HG03575 (cell line): ENCODE data around the gene PDE1A.

Experiments
- ATAC-seq: cut with Tn5 transposase; IDR thresholded peaks from one replicate; pipeline ENCODE4 v1.9.1; 2021; ENCODE audit not compliant: unreplicated experiment, insufficient number of reproducible peaks, low FRiP score; ENCODE audit errors: extremely low read depth

The PDE1A gene

GRCh38 chr2:182361477-182361876 is 65.4 kb downstream of the PDE1A start:
- ATAC-seq, result no peak

DNA sequence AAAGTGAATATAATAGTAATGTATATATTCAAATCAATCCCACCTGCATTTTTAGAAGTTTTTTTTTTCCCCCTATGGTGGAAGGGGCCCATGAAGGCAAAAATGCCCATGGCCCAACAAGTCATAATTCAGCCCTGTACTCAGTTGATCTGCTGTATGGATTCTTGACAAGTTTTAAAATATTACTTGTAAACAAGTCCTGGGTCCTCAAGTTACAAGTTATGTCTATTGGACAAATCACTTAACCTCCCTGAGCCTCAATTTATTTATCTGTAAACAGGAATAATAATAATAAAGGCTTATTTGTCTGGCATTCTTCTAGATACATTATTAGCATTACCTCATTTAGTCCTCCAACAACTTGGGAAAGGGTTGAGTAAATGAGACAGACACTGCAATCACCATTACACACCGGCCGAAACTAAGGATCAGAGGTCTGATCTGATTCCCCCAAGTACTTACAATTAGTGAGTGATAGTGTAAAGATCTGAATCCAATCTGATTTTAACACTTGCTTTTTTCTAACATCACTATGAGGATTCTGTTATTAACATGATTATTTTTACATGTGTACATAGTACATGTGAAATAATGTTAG is 66.1 kb downstream of the PDE1A start:
- ATAC-seq, result no peak

- no peak for ATAC-seq
These were observed 66.7 kb downstream of the PDE1A start for GRCh38 chr2:182359990-182360662.

DNA sequence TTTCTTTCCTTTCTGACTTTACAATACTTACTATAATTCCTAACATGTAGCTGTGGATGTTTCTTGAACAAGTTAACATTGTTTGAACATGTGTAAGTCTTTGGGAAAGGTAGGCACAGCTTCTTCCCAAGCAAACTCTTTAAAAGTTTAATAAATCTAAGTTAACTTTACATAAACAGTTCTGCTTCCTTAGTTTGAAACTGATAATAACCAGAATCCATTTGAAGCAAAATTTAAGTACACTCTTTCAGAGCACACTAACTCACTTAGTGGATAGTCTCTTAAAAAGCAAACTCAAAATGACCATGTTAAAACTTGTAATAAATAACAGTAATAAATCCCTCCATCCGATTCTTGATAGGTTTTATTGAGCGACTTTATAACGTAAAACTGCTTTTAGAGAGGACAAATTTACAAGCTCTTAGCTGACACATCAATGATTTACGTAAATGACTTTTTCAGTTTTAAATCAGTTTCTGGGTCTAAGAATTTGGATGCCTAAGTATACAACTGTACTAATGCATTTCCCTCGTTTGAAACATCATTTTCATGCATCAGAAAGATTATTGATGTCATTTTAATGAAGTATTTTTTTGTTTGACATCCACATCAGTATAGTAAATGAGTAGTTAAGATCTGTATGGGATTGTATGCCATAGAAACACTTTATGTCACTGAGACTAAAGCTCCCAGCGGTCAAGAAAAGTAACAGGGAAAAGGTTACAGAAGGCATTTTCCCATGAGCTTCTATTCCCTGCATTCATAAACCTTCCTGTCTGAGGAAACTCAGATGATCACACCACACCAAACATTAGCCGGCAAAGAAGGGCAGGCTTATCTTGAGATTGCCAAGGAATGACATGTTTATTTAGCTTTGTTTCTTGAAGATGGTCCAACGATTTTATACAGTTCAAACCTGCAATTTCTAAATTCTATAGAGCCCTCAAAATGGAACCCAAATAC is 67.5 kb downstream of the PDE1A start:
- no peak for ATAC-seq

- ATAC-seq, result no peak
These were observed 68.2 kb downstream of the PDE1A start for GRCh38 chr2:182358601-182359000.

DNA sequence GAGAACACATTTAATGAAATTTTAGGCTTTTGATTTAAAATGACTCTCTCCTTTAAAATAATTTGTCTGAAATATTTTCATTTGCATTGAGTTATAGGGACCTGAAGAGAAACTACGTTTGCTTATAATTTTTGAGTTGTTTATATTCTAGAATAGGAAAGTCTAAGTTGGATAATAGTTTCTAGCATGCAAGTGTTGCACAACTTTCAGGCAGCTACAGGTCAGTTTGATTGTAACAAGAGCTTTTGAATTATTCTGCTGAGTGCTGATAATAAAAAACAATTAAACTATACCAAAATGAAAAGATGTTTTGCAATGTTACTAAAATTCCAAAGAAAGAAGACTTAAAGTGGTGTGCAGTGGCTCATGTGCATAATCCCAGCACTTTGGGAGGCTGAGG is 71.0 kb downstream of the PDE1A start:
- ATAC-seq, result no peak

DNA sequence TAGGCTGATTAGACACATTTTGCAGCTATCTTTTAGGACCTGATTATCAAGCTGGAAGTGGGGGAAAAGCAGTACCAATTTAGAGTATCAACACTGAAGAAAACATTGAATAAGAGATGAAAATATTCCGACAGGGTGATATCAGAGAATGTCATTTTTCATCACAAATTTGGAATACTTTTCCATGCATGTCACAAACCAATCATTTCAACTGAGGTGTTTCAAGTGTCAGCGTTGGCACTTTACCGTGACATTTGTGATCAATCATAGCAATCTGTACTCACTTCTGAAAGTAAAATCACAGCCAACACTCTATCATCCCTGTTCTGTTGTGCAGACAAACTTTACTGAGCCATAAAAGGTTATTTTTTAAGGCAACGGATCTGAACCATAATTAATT is 75.4 kb downstream of the PDE1A start:
- ATAC-seq, result no peak

DNA sequence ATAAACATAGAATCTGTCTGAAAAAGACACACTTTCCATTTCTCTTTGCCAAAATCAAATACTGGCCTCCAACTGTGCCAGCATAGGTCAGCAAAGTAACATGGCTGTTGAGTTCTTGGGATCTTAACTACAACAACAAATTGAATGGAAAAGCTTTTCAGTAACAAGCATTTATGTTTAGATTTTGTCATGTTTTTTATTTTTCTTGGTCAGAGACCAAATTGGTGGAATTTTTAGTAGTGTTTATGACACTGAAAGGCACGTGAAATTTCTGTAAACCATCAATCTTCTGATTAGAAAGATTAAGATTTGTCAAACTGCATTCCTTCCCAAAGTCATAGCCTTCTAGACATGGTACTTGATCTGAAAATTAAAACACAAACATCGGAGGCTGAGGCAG is 77.6 kb downstream of the PDE1A start:
- no peak for ATAC-seq

DNA sequence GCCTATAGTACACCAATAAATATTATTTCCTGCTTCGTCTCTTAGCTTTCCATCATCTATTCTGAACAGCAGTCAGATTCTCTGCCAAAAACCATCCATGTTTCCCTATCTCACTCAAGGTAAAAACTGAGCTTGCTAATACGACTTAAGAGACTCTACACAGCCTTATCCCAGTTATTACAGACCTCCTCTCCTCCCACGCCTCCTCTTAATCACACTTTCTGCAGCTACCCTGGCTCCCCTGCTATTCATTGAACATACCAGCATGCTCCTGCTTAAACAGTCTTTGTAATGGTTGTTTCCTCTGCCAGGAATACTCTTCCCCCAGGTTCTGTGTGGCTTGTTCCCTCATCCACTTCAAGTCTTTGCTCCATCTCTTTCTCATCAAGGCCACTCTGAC is 81.5 kb downstream of the PDE1A start:
- ATAC-seq, result no peak

DNA sequence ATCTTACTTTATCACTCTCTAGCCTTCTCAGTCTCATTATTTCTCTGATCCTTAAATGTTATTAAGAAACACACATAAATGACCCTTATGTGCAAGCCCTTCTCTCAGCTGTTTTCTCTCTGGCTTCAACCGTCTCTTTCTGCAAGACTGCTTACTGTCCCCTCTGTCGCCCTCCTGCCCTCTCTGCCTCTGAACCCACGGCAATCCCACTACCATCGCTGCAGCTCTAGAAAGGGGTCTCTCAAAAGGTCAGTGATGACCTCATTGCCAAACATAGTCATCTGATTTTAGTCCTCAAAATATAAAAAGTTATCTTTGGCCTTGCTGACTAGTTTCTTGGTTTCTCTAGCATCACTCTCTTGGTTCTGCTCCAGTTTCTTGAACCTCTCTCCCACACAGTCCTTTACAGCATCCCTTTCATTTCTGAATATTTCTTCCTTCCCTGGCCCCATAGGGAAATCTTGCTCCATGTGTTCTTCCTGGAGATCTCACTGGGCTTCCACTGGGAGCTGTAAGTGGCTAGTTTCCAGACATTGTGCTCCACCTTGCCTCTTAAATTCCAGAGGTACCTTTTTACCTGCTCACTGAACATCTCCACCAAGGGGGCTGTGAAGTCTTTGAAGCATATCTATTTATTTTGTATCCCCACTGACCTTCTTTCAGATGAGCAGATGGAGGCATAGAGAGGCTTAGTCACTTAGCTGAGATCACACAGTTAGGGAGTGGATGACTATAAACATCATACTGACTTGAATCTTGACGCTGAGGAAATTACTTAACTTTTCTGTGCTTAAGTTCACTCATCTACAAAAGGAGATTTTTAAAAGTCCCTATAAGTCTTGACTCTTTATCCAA is 96.2 kb downstream of the PDE1A start:
- ATAC-seq, result no peak

GRCh38 chr2:182324665-182325064 is 102.2 kb downstream of the PDE1A start:
- ATAC-seq, result no peak

DNA sequence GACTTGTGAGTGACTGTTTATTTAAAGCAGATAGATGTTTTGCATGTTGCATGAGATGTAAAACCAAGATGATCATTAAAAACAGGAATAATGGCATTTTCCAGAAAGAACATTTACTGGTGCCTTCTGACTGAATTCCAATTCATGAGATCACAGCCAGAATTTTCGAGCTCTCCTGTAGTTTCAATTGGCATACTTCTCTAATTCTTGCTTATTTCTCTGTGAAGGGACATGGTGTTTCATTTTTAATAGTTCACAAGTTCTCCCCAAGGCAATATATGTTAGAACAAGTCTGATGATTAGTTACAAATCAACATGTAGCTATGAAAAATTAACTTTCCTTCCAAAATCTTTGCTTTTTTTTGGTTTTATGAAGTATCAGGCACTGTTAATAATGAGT is 105.7 kb downstream of the PDE1A start:
- ATAC-seq, result no peak

GRCh38 chr2:182319556-182320505 is 107.0 kb downstream of the PDE1A start:
- ATAC-seq, result no peak

DNA sequence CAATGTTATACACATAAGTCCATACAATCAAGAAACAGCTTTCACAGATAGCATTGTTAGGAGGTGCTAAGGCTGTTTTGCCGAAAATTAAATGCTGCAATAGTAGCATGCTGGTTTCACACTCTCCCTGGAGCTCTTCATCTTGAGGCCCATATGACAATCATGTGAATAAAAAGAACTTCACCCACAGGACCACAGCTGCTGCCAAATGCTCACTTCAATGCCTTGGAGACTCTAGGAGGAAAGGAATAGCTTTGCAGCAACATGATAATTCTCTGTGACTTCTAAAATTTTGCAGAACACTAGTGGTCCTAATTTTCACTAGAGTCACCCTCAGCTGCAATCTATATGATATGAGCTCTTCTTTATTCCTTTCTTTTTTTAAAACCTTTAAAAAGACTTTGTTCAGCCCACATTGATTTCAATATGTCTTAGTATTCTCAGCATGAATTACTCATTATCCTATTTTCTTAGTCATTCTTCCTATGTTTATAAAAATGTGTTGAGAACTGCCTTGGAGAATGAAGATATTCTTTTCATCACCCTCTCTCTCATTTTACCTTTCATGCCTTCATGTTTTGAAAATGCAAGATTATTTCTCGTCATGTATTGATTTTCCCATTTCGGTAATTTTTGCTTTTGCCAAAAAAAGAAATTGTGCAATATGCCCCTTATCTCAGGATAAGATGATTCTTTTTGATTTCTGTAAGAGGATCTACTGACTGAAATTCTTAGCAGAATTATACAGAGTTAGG is 108.2 kb downstream of the PDE1A start:
- ATAC-seq, result no peak

DNA sequence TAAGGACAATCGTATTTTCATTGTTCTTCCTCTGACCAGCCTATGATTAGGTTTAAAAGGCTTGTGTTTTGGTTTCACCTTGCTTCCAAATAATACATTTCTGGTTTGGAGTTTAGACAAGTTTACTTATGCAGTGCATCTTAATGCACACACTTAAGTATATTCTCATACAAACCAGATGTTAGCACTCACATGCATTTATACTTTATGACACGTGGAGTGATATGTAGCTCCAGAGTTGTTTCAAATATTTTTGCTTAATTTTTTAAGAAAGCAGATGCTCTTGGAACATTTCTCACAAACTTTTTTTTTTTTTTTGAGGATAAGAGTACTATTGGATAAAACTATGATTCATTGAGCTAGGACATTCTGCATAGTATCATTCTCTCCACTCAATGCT is 109.9 kb downstream of the PDE1A start:
- no peak for ATAC-seq

DNA sequence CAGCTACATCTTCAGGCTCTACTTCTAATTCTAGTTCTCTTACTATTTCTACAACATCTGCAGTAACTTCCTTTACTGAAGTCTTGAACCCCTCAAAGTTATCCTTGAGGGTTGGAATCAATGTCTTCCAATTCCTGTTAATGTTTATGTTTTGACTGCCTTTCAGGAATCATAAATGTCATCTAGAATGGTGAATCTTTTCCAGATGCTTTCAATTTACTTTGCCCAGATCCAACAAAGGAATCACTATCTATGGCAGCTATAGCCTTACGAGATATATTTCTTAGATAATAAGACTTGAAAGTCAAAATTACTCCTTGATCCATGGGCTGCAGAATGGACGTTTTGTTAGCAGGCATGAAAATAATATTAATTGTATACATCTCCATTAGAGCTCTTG is 123.9 kb downstream of the PDE1A start:
- ATAC-seq, result no peak

DNA sequence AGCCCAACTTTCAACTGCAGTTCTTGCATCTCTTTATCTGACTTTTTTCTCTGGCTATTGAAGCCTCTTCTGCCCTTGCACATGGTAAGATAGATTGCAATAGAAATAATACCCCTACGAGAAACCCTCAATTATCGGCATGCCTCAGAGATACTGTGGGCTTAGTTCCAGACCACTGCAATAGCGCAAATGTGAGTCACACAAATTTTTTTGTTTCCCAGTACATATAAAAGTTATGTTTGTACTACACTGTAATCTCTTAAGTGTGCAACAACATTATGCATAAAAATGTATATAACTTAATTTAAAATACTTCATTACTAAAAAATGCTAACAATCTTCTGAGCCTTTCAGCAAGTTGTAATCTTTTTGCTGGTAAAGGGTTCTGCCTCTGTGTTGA is 124.7 kb downstream of the PDE1A start:
- no peak for ATAC-seq
